ENCODE measurements around the gene SPAG6.

The SPAG6 gene

GRCh38 chr10:22321924-22322640, 23.2 kb upstream of the SPAG6 start:
- no peak for DNase-seq (ENCODE audit: low read depth)

GRCh38 chr10:22322641-22323160, 22.6 kb upstream of the SPAG6 start:
- no peak for DNase-seq (ENCODE audit: low read depth)

DNA sequence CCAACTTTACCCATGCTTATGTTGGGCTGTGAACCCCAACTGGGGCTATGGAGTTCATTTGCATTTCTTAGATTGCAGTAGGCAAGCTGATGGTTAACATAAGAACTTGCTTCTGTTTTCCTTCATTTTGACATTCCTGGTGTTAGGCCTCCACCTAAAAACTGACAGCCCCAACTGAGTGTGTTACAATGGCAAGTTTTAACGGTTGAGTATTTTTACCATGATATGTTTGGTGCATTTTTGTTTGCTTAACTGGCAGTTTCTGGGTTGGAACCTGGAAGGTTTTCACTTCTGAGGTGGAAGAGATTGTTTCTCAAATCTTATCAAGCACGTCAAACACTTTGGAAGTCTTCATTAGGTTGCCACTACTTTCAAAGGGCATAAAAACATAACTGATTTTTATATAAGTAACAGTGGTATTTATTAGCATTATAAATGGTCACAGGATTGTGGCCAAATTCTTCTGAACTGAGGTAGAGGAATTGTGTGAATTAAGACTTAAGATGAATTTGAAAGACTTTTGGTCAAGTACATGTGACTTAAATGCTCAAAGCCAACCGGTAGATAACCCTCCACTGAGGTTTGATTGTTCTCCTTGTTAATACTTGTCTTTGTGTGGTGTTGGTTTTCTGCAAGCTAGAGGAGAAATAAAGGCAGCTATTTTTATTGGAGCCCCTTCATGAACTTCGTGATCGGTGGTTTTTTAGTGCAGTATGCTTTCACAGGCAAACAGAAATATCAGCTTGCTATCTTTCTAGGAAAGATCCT, 21.6 kb upstream of the SPAG6 start:
- no peak for DNase-seq (ENCODE audit: low read depth)

DNA sequence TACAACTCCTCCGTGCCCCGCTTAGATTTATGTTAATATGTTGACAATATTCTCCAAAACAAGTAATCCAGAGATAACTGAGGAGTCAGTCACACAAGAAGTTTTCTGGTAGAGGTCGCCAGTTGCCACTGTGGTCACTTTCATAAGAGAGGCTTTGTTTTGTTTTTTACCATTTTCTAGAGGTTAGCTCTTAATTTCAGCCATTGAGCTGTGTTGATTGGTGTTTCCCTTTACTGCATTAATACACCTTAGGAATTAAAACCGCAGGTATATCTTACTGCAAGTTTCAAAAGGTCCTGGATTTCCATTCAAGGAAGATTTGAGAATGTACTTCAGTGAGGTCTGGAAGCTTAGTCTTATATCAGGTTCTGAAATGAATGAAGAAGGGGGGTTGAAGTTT, 20.9 kb upstream of the SPAG6 start:
- DNase-seq (ENCODE audit: low read depth), result no peak

DNA sequence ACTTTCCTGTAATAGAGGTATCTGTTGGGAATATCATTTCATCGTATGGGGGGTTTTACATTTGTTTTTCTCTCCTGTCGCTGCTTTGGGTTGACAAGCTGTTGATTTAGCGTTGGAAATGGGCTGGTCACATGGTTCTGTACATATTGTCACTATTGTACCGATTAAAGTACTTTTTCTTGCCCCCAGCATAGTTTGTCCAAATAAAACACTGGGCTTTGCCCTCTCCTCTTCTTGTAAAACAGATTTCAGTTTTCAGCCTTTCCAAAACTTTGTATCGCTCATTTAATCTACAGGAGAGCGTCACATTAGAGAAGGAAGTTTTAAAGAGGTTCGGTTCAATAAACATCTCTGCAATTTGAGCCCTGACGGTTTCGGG, 20.4 kb upstream of the SPAG6 start:
- no peak for DNase-seq (ENCODE audit: low read depth)

DNA sequence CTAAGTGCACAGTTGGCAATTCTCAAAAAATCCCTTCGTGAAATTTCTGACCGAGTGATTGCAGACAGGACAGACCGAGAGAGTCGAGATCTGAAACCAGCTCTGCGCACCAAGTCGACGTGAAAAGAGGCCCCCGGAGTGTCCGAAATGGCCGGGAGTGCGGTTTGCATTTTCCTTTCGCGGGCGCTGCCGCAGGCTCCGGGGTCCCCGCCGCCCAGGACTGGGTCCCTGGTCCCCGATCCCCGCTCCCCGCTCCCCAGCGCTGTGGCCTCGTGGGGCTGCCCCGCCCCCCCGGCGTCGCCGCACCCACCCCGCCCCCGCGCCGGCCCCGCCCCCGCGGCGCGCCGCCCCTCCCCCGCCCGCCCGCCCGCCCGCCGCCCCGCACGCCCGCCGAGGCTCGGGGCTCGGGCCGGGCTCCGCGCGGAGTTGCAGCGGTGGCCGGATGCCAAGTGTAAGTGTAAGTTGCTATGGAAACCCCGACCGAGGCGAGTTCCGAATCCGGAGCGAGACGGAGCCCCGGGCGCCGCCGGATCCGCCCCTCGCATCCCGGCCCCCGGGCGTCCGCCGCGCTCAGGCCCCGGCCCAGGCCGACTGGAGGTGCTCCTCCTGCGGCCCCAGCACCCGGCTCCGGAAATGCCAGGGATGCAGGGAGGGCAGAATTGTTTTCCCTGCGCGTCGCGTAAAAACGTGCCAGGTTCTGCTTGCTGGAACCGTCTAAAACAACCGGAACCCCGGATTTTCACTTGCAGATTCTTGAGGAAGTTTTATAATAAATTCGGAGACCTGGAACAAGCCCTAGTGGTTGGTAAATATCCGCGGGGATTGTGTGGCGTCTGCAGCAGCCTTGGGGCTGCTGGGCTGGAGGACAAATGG, 19.8 kb upstream of the SPAG6 start:
- no peak for DNase-seq (ENCODE audit: low read depth)

DNA sequence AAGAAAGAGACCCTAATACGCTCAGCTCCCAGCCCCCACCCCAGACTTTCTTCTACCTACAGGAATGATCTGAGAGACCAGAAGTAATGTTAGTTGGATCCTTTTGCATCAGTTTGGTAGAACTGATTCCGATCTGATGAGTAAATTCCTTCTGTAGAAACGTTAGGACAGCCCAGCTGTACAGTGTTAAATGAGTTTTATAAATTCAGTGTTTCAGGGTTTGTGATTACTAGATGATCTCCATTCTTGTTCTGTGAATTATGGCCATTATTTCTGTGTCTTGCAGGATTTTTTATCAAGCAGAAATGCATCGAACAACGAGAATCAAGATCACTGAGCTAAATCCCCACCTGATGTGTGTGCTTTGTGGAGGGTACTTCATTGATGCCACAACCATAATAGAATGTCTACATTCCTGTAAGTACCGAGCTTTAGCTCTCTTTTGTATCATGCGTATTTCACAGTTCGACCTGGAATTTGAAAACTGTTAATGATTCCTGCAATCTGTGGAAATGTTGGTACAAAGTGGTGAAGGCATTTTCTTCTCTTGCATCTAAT, 19.1 kb upstream of the SPAG6 start:
- DNase-seq (ENCODE audit: low read depth), result no peak

GRCh38 chr10:22329150-22329549, 16.1 kb upstream of the SPAG6 start:
- no peak for DNase-seq (ENCODE audit: low read depth)

DNA sequence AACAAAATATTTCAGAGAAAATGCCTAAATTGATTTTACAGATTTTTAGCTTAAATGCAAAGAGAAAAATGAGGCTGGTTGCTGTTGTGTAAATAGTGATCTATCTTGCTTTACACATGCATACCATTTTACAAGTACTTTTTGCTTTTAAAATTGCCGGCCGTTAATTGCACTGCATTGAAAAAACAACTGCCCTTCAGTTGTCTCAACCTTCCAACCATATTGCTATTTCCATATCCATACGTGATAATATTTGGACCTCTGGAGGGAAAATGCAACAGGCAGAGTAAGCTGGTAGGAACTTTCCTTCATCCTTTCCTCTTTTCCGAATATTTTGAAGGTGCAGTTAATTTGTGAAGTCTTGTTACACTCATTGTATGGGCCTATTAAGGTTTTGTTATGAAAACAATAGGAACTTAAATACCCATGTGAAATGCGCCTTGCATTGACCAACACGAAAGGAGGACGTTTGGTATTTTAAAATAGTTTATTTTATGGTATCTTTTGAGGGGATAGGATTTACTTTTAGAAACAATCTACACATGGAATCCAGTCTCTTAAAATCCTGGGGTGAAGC, 13.1 kb upstream of the SPAG6 start:
- no peak for DNase-seq (ENCODE audit: low read depth)

DNA sequence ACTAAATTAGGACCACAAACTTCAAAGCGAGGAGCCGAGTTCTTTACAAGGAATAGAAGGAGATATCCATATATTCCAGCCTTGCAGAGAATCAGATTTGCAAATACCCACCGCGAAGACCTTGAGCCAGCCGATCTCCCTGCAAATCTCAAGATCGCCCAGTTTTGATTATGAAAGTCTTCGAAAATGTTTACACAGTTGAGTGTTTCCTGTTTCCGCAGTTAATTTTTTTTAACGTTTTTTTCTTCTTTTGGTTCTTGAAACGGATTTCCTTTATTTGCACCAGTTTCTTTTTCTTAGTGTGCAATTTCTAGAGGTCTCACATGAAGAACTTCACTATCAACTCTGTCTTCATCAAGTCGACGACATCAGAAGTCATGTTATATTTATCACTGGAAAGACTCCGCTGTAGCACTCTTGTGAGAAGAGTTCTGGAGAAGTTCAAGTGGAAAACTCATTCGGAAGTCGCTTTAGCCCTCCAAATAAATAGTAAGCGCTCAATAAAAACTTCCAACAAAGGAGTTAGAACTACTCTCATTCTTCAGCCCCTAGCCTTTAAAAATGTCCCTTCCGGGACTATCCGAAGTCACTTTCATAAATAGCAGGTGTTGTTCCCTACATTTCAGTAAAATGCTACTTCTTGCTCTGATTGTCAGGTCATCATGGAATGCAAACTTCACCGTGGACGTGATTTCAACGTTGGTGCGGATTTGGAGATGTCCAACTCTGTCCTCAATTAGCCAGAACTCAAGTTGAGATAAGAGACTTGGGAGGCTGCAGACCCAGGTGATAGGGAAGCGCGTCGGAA, 11.9 kb upstream of the SPAG6 start:
- no peak for DNase-seq (ENCODE audit: low read depth)

- no peak for DNase-seq (ENCODE audit: low read depth)
These were observed 11.4 kb upstream of the SPAG6 start for GRCh38 chr10:22333975-22334282.

- DNase-seq (ENCODE audit: low read depth), result no peak
These were observed 10.7 kb upstream of the SPAG6 start for GRCh38 chr10:22334414-22335172.

- DNase-seq (ENCODE audit: low read depth), result no peak
These were observed 9.9 kb upstream of the SPAG6 start for GRCh38 chr10:22335173-22335933.

GRCh38 chr10:22338185-22338900, 7.0 kb upstream of the SPAG6 start:
- DNase-seq (ENCODE audit: low read depth), result no peak

DNA sequence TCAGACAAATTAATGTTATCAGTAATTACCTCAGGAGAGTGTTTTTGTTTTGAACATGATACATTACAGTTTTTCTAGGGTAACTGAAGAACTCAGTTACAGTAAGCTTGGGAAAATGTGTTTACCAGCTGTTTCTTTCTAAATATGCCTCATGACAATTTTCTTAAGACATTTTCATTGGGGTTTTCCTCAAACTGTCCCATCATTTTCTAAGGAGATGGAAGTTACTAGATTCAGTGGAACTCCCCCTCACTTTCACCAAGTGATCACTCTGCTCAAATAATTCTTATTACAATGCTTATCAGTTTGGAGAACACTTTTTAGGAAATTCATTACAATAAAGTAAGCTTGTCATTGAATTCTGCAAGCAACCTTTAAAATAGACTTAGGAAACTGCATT, 6.4 kb upstream of the SPAG6 start:
- DNase-seq (ENCODE audit: low read depth), result no peak

- DNase-seq (ENCODE audit: low read depth), result no peak
These were observed 5.5 kb upstream of the SPAG6 start for GRCh38 chr10:22339761-22340328.

DNA sequence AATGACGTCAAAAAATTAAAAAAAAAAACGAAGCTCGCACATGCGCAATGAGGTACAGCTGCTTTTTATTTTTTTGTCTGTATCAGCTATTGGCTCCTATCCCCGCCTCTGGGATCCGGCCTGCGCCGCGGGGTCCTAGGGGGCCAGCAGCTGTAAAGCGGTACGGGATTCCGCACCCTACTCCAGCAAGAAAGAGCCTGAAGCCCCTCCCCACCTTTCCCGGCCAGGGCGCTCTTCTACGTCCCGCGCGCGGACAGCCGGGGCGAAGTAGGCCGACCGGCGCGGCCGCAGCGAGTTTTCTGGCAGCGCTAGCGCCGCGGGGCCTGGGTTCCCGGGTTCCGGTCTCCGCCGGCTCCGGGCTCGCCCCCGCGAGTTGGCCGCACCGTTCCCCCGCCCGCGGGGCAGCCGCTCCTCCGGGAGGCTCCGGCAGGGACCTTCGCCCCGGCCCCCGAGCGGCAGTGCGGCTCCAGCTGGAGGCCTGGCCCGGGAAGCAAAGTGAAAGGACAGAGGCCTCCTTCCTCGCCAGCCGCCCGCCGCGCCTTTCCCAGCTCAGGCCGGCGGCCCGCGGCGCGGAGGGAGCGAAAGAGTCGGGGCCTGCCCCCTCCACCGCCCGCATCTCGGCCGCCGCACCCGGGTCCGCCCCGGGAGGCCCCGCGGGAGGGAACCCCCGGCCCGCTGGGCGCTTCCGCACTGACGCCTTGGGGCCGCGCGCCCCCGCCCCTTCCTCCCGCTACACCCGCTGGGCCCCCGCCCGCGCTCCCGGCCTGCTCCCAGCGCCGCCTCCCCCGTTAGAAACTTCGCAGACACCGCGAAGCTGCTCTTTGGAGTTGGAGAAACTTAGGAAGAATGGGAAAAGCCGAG, 4.7 kb upstream of the SPAG6 start:
- DNase-seq (ENCODE audit: low read depth), result peak; percentile 57

Data from CMK (cell line).